Epithelial cell of proximal tubule (primary cell): Measurements from ENCODE around the gene SIGMAR1. TPM values are rescaled to one million over a fixed set of nuclear protein-coding genes. Genes with fewer than 3 reads are reported as not detected.
A peak's percentile ranks its signal among the peaks of the same experiment; 100 is the strongest.

ENCODE experiments used
- DNase-seq: peaks from one replicate; pipeline ENCODE4 v3.0.0-alpha.2; 2011; ENCODE audit warnings: low read depth
- H3K4me3 ChIP-seq: 2 replicates; pipeline ENCODE4 v1.5.1; 2011; ENCODE audit warnings: low read depth, mild to moderate bottlenecking, low read length
- total RNA-seq: library from RNA; depleted of rRNA; stranded (reverse); fragments of >200 nt; gene quantifications from 2 replicates; pipeline ENCODE4 v1.2.3, GENCODE V29; 2015
- TF ChIP-seq, protein P1 (sequence below): conservative IDR thresholded peaks from 2 replicates; pipeline ENCODE4 v1.5.1; 2012; ENCODE audit warnings: low read depth, mild to moderate bottlenecking, low read length

The SIGMAR1 gene
- total RNA-seq, 1 donor from 2014 or later: 97.9 TPM

DNA sequence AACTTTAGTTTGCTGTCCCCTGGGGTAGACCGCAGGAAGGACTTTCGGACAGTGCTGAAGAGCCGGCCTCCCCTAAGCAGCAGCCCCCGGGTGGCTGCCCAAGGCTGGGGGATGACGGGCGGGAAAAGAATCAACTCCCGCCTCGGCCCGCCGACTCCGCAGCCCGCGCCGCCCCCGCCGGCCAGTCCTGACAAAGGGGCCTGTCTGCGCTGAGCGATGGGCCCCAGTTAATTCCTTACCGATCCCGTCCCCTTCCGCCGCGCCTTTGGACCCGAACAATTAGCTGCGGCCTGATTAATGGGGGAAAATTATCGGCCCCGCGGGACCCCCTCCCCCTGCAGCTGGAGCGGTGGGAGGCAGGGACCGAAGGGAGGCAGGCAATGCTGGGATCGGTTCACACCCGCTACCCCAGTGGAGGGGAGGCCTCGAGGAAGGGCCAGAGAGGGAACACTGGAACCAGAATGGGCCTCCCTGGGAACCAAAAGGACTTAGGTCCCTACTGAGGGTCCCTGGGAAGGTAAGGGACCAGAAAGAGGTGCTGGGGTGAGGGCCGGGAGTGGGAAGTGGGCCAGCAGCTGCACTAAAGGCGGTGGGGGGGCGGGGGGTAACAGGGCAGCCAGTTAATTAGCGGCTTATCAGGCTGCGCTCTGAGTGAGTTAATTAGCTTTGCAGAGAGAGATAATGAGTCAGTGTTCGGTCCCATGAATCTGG, 13.0 kb downstream of the SIGMAR1 start:
- no peak overlapping the region for H3K4me3 ChIP-seq
- TF ChIP-seq, protein P1, sequence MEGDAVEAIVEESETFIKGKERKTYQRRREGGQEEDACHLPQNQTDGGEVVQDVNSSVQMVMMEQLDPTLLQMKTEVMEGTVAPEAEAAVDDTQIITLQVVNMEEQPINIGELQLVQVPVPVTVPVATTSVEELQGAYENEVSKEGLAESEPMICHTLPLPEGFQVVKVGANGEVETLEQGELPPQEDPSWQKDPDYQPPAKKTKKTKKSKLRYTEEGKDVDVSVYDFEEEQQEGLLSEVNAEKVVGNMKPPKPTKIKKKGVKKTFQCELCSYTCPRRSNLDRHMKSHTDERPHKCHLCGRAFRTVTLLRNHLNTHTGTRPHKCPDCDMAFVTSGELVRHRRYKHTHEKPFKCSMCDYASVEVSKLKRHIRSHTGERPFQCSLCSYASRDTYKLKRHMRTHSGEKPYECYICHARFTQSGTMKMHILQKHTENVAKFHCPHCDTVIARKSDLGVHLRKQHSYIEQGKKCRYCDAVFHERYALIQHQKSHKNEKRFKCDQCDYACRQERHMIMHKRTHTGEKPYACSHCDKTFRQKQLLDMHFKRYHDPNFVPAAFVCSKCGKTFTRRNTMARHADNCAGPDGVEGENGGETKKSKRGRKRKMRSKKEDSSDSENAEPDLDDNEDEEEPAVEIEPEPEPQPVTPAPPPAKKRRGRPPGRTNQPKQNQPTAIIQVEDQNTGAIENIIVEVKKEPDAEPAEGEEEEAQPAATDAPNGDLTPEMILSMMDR: no peak
- no peak for DNase-seq

DNA sequence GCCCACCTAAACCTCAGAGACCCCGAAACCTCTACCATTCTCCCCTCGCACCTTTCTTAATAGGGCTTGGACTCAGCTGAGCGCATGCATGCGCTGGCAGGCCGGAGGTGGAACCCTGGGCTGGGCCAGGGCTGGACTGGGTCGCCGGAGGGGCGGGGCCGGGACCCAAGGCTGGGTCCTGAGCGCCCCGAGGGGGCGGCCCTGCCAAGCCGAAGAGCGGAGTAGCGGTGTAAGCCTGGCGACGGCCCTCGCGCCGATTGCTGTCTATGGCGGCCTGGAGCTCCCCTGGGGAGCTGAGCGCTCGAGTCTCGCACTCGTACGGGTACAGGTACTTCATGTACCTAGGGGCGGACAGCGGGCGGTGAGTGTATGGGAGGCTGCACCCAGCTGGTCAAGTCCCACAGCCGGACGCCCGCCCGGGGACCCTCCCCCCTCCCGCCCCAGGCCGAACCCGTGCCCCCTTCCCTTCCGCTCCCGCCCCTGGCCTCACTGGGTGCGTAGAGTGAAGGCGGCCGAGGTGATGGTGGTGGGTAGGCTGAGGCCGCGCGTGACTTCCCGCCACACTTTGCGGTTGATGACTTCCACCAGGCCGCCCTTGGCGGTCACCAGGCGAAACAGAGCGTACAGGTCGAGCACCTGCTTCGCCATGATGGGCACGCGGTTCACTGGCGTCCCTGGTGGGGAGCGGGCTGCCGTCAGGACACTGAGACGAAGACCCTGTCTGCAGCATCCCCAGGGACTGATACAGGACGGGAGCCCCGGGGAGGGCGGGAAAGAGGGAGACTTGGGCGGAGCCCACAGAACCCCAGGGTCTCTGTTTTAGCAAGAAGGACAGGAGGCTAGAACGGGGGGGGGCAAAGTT, 14.0 kb downstream of the SIGMAR1 start:
- TF ChIP-seq, protein P1: no peak
- H3K4me3 ChIP-seq: no peak overlapping the region
- DNase-seq: no peak

DNA sequence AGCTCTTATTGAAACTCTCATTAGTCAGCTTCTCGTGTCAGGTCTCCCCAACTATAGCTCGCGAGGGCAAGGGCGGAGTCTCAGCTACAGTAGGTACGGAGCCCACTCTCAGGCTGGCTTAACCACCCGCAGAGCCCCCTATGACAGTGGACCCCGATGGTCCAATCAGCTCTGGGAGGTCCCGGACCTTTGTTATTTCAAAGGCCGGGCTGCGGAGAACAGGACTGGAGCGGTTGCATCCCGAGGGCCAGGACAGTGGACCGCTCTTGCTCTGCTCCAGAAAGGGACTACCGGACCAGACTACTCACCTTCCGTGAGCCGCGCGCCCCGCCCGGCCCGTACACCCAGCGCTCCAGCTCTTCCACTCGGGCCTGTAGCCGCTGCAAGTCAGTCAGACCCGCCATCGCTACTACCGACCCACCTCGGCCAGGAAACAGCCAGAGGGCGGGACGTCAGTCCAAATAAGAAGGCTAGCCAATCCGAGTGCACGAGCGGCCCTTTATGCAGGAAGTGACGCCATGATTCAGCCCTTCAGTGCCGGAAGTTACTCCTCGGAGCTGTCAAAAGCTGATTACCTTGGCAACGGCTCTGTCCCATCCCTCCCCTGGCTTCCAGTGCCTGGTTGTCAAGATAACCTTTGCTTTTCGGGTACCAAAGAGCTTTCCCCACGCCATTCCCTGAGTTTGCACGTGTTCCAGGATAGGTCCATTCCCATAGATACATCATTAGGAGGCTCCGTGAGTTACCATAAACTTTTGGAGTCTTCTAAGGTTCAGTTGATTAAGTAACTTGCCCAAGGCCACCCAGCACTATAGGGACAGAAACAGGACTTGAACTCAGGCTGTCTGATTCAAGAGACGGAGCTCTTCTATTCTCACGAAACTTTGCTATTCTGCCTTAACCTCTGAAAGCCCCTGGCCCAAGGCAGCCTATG, 17.3 kb downstream of the SIGMAR1 start, which contains the start of gene DCTN3:
TSS of gene DCTN3 (minus strand) at position 435 of the 934 bp plus-strand sequence. CDS start at position 404, 31 bp downstream.
- TF ChIP-seq, protein P1: no peak
- peak within 1 kb of the TSS; percentile 67 for H3K4me3 ChIP-seq
- DNase-seq: peak; percentile 51

DNA sequence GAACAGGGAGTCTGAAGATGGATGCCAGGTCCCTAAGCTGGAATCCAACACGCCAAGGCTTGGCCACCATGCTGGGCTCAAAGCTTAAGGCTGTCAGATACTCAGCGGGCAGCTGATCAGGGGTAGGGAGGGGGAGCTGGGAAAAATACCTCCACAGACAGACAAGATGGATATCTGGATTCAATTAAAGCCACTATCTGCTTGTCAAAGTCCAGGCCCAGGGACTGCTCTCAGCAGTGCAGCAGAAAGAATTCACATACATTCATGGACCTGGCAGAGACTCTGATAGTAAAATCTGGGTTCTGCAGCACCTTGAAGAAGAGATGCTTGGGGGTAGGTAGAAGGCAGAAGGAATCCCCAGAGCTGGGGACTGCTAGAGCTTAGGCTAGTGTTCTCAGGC, 22.5 kb downstream of the SIGMAR1 start:
- TF ChIP-seq, protein P1: no peak
- no peak for DNase-seq
- H3K4me3 ChIP-seq: no peak overlapping the region

DNA sequence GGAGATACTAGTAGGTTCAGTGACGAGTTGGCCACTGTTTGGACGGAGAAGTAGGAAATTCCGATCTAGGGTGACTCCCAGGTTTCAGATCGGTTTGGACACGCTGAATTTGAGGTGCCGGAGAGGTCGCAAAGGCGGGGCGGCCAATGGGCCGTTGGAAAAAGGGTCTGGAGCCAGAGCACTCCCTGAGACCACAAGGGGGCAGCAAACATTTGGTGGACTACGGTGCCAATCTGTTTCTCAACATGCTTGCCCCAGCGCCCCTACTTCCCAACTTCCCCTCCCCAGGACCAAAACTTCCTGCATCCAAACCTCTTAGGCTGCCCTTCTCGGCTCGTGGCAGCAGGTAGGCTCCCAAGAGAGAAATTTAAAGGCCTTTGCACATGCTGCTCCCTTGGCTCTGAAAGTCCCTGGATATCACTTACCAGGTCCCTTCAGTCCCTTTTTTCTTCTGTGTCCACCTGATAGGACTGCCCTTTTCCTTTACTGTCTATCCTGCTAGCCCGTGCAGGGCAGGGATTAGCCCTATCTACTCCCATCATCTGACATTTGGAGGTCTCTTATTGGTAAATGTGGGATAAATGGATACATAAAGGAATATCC, 24.7 kb downstream of the SIGMAR1 start:
- DNase-seq: no peak
- TF ChIP-seq, protein P1: peak; percentile 93

More for the DNA sequence above, 24.7 kb downstream of the SIGMAR1 start:
- H3K4me3 ChIP-seq: peak overlapping the region; percentile 81
